Peyer's patch (tissue), 4 donors: ENCODE data around the gene CALCB. TPM values are rescaled to one million over a fixed set of nuclear protein-coding genes. Genes with fewer than 3 reads are reported as not detected.

ENCODE experiments used
- DNase-seq, 3 donors: peaks; one replicate each; pipeline ENCODE4 v3.0.0-alpha.2; 2017 to 2019
- H3K27ac ChIP-seq, 4 donors: fragments of 200-600 bp; sonication (generic); one replicate each; pipeline ENCODE4 v1.5.1; 2016 to 2019
- H3K27me3 ChIP-seq, 2 donors: fragments of 200-600 bp; sonication (generic); one replicate each; pipeline ENCODE4 v1.5.1; 2019
- H3K36me3 ChIP-seq, 3 donors: fragments of 200-600 bp; sonication (generic); one replicate each; pipeline ENCODE4 v1.5.1; 2016 to 2019
- H3K4me1 ChIP-seq, 4 donors: fragments of 200-600 bp; sonication (generic); one replicate each; pipeline ENCODE4 v1.5.1; 2016 to 2019
- H3K4me3 ChIP-seq, 4 donors: fragments of 200-600 bp; sonication (generic); 1 replicate in 3 of 4; 2 replicates in 1 of 4; pipeline ENCODE4 v1.5.1; 2016 to 2019; ENCODE audit warnings: mild to moderate bottlenecking in 1 of 4
- H3K9me3 ChIP-seq, 4 donors: fragments of 200-600 bp; sonication (generic); one replicate each; pipeline ENCODE4 v1.5.1; 2016 to 2019; ENCODE audit warnings: mild to moderate bottlenecking in 1 of 4
- POLR2A ChIP-seq, 2 donors: fragments of 450-650 bp; IDR thresholded peaks; one replicate each; pipeline ENCODE4 v1.5.1; 2017; ENCODE audit warnings: antibody characterized with exemption in 2 of 2, mild to moderate bottlenecking in 2 of 2, moderate library complexity in 2 of 2
- total RNA-seq, 4 donors: library from RNA; depleted of rRNA; stranded (reverse); fragments of >200 nt; gene quantifications; one replicate each; pipeline ENCODE4 v1.1.0, GENCODE V29; 2016
- TF ChIP-seq, protein P1 (sequence below), 6 experiments: fragments of 450-650 bp in 4 of 6; fragments of 200-600 bp in 2 of 6; sonication (generic) in 1 of 6; IDR thresholded peaks; one replicate each; pipeline ENCODE4 v1.5.1; 2017 to 2019; ENCODE audit warnings: antibody characterized with exemption in 6 of 6, mild to moderate bottlenecking in 3 of 6, moderate library complexity in 1 of 6

The CALCB gene
- total RNA-seq, 4 donors from 2014 or later, result 0.67 to 5.0 TPM; not detected in 2

DNA sequence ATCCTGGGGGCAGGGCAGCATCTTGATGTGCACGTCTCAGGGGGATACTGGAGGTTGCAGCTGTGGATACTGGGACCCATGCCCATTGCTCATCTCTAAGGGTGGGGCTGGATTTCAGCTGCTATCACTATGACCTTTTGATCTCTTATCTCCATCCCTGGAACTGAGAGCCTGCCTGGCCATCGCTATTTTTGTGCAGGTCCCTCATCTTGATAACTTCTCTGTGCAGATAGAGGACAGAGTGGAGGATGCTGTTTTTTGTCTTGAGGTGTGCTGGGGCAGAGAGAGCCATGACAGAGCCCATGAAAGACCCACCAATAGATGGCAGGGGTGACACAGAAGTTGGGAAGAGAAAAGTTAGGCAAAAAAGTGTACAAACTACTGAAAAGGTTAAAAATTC lies 36.2 kb downstream of the CALCB start:
- Histone ChIP-seq H3K4me1 (peaks cover 0 to 8% (median 0%) of the 10 kb centered on the region in 4 donors), H3K27ac (no peak overlapping the region), H3K27me3 (no peaks in the 10 kb centered on the region), H3K36me3 (no peaks in the 10 kb centered on the region), H3K9me3 (no peaks in the 10 kb centered on the region), H3K4me3 (no peak overlapping the region)
- no peak for DNase-seq
- TF ChIP-seq, protein P1, sequence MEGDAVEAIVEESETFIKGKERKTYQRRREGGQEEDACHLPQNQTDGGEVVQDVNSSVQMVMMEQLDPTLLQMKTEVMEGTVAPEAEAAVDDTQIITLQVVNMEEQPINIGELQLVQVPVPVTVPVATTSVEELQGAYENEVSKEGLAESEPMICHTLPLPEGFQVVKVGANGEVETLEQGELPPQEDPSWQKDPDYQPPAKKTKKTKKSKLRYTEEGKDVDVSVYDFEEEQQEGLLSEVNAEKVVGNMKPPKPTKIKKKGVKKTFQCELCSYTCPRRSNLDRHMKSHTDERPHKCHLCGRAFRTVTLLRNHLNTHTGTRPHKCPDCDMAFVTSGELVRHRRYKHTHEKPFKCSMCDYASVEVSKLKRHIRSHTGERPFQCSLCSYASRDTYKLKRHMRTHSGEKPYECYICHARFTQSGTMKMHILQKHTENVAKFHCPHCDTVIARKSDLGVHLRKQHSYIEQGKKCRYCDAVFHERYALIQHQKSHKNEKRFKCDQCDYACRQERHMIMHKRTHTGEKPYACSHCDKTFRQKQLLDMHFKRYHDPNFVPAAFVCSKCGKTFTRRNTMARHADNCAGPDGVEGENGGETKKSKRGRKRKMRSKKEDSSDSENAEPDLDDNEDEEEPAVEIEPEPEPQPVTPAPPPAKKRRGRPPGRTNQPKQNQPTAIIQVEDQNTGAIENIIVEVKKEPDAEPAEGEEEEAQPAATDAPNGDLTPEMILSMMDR (IDR thresholded peaks at IDR 0.05), result no peak
- TF ChIP-seq POLR2A (IDR thresholded peaks at IDR 0.05), result no peak

DNA sequence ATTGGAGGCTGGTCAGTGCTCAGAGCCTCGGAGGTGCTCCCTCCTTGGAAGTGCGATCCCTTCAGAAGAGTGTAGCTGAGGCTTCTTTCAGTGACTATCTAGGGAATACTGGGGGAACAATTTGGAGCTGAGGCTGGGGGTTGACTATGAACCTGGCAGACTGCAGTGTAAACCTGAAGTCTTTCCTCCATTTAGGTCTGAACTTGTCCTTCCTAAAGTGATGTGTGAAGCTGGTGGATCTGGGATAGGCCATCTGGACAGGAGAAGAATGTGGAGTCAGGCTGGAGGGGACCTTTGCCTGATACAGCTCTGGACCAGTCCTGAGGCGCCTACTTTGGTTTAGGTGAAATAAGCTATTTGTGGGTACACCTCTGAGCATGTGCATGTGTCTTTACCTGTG lies 37.8 kb downstream of the CALCB start:
- DNase-seq, result no peak
- no peaks in the 10 kb centered on the region for H3K27me3 ChIP-seq
- TF ChIP-seq, protein P1 (IDR thresholded peaks at IDR 0.05), result no peak
- TF ChIP-seq POLR2A (IDR thresholded peaks at IDR 0.05), result no peak

DNA sequence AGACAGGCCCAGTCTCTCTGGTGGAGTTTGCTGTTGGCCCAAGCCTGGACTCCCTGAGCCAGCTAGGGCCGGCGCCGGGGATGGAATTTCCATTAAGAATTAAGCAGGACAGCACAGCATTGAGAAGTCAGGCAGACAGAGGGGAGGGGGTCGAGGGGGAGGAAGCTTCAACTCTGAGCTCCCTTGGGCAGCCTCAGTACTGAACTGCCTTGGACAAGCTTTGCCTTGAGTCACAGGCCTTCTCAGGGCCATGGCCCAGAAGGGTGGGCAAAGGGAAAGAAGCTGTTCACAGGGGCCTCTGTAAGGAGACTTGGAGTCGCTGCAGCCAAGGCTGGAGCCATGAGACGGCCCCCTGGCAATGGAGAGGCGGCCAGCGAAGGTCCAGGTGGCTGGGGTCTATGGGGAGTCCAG lies 38.7 kb downstream of the CALCB start:
- peaks cover 0 to 12% (median 0%) of the 10 kb centered on the region in 4 donors for H3K4me1 ChIP-seq
- DNase-seq, result no peak
- no peak for TF ChIP-seq POLR2A (IDR thresholded peaks at IDR 0.05)
- TF ChIP-seq, protein P1 (IDR thresholded peaks at IDR 0.05), result no peak

More for the DNA sequence above, 37.8 kb downstream of the CALCB start:
- Histone ChIP-seq H3K4me3 (no peak overlapping the region), H3K9me3 (no peaks in the 10 kb centered on the region), H3K4me1 (peaks cover 0 to 12% (median 0%) of the 10 kb centered on the region in 4 donors), H3K27ac (no peak overlapping the region), H3K36me3 (no peaks in the 10 kb centered on the region)

DNA sequence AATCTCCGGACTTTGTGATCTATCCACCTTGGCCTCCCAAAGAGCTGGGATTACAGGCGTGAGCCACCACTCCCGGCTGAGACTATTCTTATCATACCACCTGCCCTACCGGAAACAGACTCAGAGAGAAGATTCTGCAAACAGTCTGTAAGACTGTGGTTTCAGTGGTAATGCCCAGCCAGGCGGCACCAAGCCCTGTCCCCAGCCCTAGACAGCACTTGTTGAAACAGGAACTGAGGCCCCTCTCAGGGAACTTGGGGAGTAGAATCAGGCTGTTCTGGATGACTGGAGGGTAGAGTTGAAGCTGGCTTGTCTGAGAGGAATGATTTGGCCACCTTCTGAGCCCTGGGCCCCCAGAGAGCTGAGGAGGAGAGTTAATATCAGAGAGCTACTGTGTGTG lies 40.0 kb downstream of the CALCB start:
- Histone ChIP-seq H3K27me3 (no peaks in the 10 kb centered on the region), H3K4me3 (no peak overlapping the region), H3K9me3 (no peaks in the 10 kb centered on the region), H3K4me1 (peaks cover 0 to 12% (median 0%) of the 10 kb centered on the region in 4 donors), H3K36me3 (no peaks in the 10 kb centered on the region), H3K27ac (peak overlapping the region in 1 of 4 donors; percentile 27)
- DNase-seq, result peak in 2 of 3 donors; percentile 80 to 83
- TF ChIP-seq, protein P1 (IDR thresholded peaks at IDR 0.05), result no peak
- TF ChIP-seq POLR2A (IDR thresholded peaks at IDR 0.05), result no peak

More for the DNA sequence above, 38.7 kb downstream of the CALCB start:
- H3K36me3 ChIP-seq, result no peaks in the 10 kb centered on the region
- no peaks in the 10 kb centered on the region for H3K27me3 ChIP-seq
- H3K9me3 ChIP-seq, result no peaks in the 10 kb centered on the region
- no peak overlapping the region for H3K4me3 ChIP-seq
- peak overlapping the region in 1 of 4 donors; percentile 11 for H3K27ac ChIP-seq

DNA sequence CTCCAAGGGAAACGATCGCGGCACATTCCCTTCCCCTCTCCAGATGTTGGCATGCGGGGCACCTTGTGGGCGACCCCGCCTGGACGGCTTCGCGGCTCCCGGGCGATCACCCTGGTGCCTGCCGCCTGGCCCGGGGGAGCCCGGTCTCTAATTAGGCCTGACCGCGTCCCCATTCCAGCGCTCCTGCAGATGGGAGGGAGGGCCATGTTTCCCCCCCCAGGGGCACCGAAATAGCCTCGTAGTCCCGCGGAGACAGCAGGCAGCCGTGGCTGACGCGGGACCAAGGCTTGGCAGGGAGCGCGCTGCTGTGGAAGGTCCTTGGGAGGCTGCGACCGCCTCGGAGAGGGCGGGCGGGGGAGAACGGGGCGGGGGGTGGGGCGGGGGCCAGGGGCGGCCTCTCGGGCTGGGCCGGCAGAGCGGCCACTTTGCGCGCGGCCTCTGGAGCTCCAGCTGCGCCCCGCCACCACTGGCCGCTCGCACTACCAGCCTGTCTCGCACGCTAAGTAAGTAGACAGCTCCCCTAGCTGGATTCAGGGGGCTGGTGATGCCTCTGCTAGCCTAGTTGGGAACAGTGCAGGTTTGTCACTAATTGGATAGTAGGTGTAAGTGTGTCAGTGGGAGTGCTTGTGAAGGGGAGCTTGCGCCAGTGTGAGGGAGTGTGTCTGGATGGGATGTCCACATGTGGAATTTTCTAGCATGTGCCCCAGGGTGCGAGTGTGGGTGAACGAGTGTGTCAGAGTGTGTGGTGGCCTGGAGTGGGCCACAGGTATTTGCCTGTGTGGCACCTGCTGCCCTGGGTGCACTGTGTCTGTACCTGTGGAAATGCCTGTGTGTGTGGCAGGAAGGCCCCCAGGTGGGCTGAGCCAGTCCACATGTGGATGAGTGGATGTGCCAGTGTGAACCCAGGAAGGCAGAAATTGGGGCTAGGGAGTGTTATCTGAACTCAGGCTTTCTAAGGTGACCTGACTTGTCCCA lies 41.4 kb downstream of the CALCB start, which contains the start of gene INSC:
INSC (plus strand) TSS at position 423 of the 975 bp plus-strand sequence. CDS start 34,252 bp downstream, outside the sequence.
- DNase-seq, result no peak
- H3K27ac ChIP-seq, result peak within 1 kb of the TSS in 2 of 4 donors; percentile 58 to 60
- peak within 1 kb of the TSS; percentile 28 to 41 (median 34) for H3K4me3 ChIP-seq

More for the DNA sequence above, 41.4 kb downstream of the CALCB start, which contains the start of gene INSC:
- no peak for TF ChIP-seq POLR2A (IDR thresholded peaks at IDR 0.05)
- TF ChIP-seq, protein P1 (IDR thresholded peaks at IDR 0.05), result no peak
- Histone ChIP-seq H3K27me3 (no peaks in the 10 kb centered on the region), H3K36me3 (no peaks in the 10 kb centered on the region), H3K9me3 (no peaks in the 10 kb centered on the region), H3K4me1 (peaks cover 0 to 12% (median 0%) of the 10 kb centered on the region in 4 donors)
